ENCODE data around the gene CEACAM6.

DNA sequence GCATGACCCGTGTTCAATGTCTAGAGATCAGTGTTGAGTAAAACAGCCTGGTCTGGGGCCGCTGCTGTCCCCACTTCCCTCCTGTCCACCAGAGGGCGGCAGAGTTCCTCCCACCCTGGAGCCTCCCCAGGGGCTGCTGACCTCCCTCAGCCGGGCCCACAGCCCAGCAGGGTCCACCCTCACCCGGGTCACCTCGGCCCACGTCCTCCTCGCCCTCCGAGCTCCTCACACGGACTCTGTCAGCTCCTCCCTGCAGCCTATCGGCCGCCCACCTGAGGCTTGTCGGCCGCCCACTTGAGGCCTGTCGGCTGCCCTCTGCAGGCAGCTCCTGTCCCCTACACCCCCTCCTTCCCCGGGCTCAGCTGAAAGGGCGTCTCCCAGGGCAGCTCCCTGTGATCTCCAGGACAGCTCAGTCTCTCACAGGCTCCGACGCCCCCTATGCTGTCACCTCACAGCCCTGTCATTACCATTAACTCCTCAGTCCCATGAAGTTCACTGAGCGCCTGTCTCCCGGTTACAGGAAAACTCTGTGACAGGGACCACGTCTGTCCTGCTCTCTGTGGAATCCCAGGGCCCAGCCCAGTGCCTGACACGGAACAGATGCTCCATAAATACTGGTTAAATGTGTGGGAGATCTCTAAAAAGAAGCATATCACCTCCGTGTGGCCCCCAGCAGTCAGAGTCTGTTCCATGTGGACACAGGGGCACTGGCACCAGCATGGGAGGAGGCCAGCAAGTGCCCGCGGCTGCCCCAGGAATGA, 48.4 kb upstream of the CEACAM6 start:
- TF ChIP-seq, protein P1, sequence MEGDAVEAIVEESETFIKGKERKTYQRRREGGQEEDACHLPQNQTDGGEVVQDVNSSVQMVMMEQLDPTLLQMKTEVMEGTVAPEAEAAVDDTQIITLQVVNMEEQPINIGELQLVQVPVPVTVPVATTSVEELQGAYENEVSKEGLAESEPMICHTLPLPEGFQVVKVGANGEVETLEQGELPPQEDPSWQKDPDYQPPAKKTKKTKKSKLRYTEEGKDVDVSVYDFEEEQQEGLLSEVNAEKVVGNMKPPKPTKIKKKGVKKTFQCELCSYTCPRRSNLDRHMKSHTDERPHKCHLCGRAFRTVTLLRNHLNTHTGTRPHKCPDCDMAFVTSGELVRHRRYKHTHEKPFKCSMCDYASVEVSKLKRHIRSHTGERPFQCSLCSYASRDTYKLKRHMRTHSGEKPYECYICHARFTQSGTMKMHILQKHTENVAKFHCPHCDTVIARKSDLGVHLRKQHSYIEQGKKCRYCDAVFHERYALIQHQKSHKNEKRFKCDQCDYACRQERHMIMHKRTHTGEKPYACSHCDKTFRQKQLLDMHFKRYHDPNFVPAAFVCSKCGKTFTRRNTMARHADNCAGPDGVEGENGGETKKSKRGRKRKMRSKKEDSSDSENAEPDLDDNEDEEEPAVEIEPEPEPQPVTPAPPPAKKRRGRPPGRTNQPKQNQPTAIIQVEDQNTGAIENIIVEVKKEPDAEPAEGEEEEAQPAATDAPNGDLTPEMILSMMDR (IDR thresholded peaks at IDR 0.05), result peak; percentile 5 to 100 (median 90)
- peak in 1 of 2 donors; percentile 17 for TF ChIP-seq POLR2A (IDR thresholded peaks at IDR 0.05)
